Activated T-helper 1 cell treated with anti-CD3 and anti-CD28 coated beads, Interleukin-2, amount 50 U/mL, for 16 hours (primary cell): ENCODE data around the gene SEPTIN3.

Experiments used
- DNase-seq, 2 donors: peaks; one replicate each; pipeline ENCODE4 v3.0.0-alpha.2; 2020; ENCODE audit warnings: low read depth in 1 of 2, low spot score in 1 of 2

SEPTIN3 gene

GRCh38 chr22:41975299-41976069 is 6.2 kb downstream of the SEPTIN3 start:
- DNase-seq: no peak

GRCh38 chr22:41976070-41976901 is 7.0 kb downstream of the SEPTIN3 start:
- DNase-seq: peak in 1 of 2 donors; percentile 28

- DNase-seq: no peak
These were observed 7.8 kb downstream of the SEPTIN3 start for GRCh38 chr22:41976961-41977566.

GRCh38 chr22:41978732-41979131 is 9.5 kb downstream of the SEPTIN3 start:
- no peak for DNase-seq

GRCh38 chr22:41979423-41980250 is 10.4 kb downstream of the SEPTIN3 start:
- no peak for DNase-seq

- no peak for DNase-seq
These were observed 13.6 kb downstream of the SEPTIN3 start for GRCh38 chr22:41982865-41983264.

- DNase-seq: no peak
These were observed 14.5 kb downstream of the SEPTIN3 start for GRCh38 chr22:41983513-41984405.

GRCh38 chr22:41987276-41987675 is 18.0 kb downstream of the SEPTIN3 start:
- DNase-seq: no peak

- no peak for DNase-seq
These were observed 20.0 kb downstream of the SEPTIN3 start for GRCh38 chr22:41989246-41989645.

- DNase-seq: no peak
These were observed 21.9 kb downstream of the SEPTIN3 start for GRCh38 chr22:41991111-41991510.

- no peak for DNase-seq
These were observed 23.3 kb downstream of the SEPTIN3 start for GRCh38 chr22:41992496-41992895.

GRCh38 chr22:41995211-41995610 is 26.0 kb downstream of the SEPTIN3 start:
- DNase-seq: no peak

GRCh38 chr22:41996826-41997225 is 27.6 kb downstream of the SEPTIN3 start:
- no peak for DNase-seq

- DNase-seq: peak; percentile 69 to 84
These were observed 29.4 kb downstream of the SEPTIN3 start, which contains the start of gene WBP2NL for GRCh38 chr22:41998361-41999261. TSS of gene WBP2NL (plus strand) at chr22:41998788. CDS start at chr22:41998819, 31 bp downstream.

- no peak for DNase-seq
These were observed 31.2 kb downstream of the SEPTIN3 start for GRCh38 chr22:42000466-42000865.

GRCh38 chr22:42001121-42001520 is 31.9 kb downstream of the SEPTIN3 start:
- no peak for DNase-seq

GRCh38 chr22:42001706-42002105 is 32.5 kb downstream of the SEPTIN3 start:
- no peak for DNase-seq

- DNase-seq: no peak
These were observed 38.7 kb downstream of the SEPTIN3 start for GRCh38 chr22:42007922-42008321.

GRCh38 chr22:42010778-42011177 is 41.5 kb downstream of the SEPTIN3 start:
- DNase-seq: no peak
